Mesenchymal stem cell (in vitro differentiated cells and primary cell): ENCODE measurements around the gene GALNT18.

ENCODE experiments used
- DNase-seq: peaks from one replicate; pipeline ENCODE4 v3.0.0-alpha.2; 2013
- H2AFZ ChIP-seq: one replicate; pipeline ENCODE4 v1.6.1; 2013; ENCODE audit warnings: low read depth, mild to moderate bottlenecking, control low read depth, inconsistent platforms, low read length, moderate library complexity
- H2AK5ac ChIP-seq: 2 replicates; pipeline ENCODE4 v1.6.1; 2013; ENCODE audit warnings: low read length, moderate library complexity, mild to moderate bottlenecking, inconsistent platforms; ENCODE audit not compliant: severe bottlenecking
- H2BK120ac ChIP-seq: one replicate; pipeline ENCODE4 v1.6.1; 2013; ENCODE audit warnings: low read depth, mild to moderate bottlenecking, inconsistent platforms, low read length, moderate library complexity
- H2BK12ac ChIP-seq, 2 experiments: one replicate each; pipeline ENCODE4 v1.6.1; 2013; ENCODE audit warnings: inconsistent platforms in 2 of 2, low read length in 2 of 2, mild to moderate bottlenecking in 2 of 2, moderate library complexity in 2 of 2, control low read depth in 1 of 2
- H2BK15ac ChIP-seq: one replicate; pipeline ENCODE4 v1.6.1; 2013; ENCODE audit warnings: mild to moderate bottlenecking, low read depth, inconsistent platforms; ENCODE audit not compliant: poor library complexity, severe bottlenecking
- H2BK5ac ChIP-seq: 2 replicates; pipeline ENCODE4 v1.6.1; 2013; ENCODE audit warnings: low read depth, mild to moderate bottlenecking, low read length, control low read depth, inconsistent platforms; ENCODE audit not compliant: poor library complexity, severe bottlenecking
- H3K14ac ChIP-seq, 2 experiments: one replicate each; pipeline ENCODE4 v1.6.1; 2013; ENCODE audit warnings: inconsistent platforms in 2 of 2, low read length in 2 of 2, control low read depth in 1 of 2, mild to moderate bottlenecking in 1 of 2, moderate library complexity in 1 of 2
- H3K18ac ChIP-seq, 2 experiments: one replicate each; pipeline ENCODE4 v1.6.1; 2013; ENCODE audit warnings: inconsistent platforms in 2 of 2, low read length in 2 of 2, control low read depth in 1 of 2, low read depth in 1 of 2, mild to moderate bottlenecking in 1 of 2
- H3K23ac ChIP-seq, 2 experiments: one replicate each; pipeline ENCODE4 v1.6.1; 2013; ENCODE audit warnings: inconsistent platforms in 2 of 2, low read length in 2 of 2, mild to moderate bottlenecking in 2 of 2, moderate library complexity in 2 of 2, control low read depth in 1 of 2
- H3K27ac ChIP-seq: 2 replicates; pipeline ENCODE4 v1.5.1; 2013; ENCODE audit warnings: mild to moderate bottlenecking, moderate library complexity, low read length, control low read depth, inconsistent platforms; ENCODE audit not compliant: poor library complexity, severe bottlenecking
- H3K27me3 ChIP-seq, 2 experiments: 2 replicates each; pipeline versions ENCODE4 v1.6.1 to v1.7.0; 2013; ENCODE audit warnings: low read length in 2 of 2, mild to moderate bottlenecking in 2 of 2, moderate library complexity in 2 of 2, control low read depth in 1 of 2, inconsistent platforms in 1 of 2; ENCODE audit not compliant: control insufficient read depth in 1 of 2, insufficient read depth in 1 of 2
- H3K36me3 ChIP-seq, 2 experiments: 2 replicates each; pipeline versions ENCODE4 v1.6.1 to v1.7.0; 2013; ENCODE audit warnings: low read length in 2 of 2, control low read depth in 1 of 2, inconsistent platforms in 1 of 2, low read depth in 1 of 2, mild to moderate bottlenecking in 1 of 2; ENCODE audit not compliant: insufficient read depth in 2 of 2, control insufficient read depth in 1 of 2
- H3K4ac ChIP-seq, 2 experiments: one replicate each; pipeline ENCODE4 v1.6.1; 2013; ENCODE audit warnings: inconsistent platforms in 2 of 2, low read length in 2 of 2, mild to moderate bottlenecking in 2 of 2, moderate library complexity in 2 of 2, control low read depth in 1 of 2, low read depth in 1 of 2
- H3K4me1 ChIP-seq: 2 replicates; pipeline ENCODE4 v1.6.1; 2013; ENCODE audit warnings: low read depth, low read length, control low read depth; ENCODE audit not compliant: control insufficient read depth, insufficient read depth
- H3K4me2 ChIP-seq: 2 replicates; pipeline ENCODE4 v1.6.1; 2013; ENCODE audit warnings: low read length, mild to moderate bottlenecking, inconsistent platforms; ENCODE audit not compliant: poor library complexity, severe bottlenecking
- H3K4me3 ChIP-seq, 2 experiments: 2 replicates each; pipeline versions ENCODE4 v1.5.1 to v1.7.0; 2013; ENCODE audit warnings: low read length in 2 of 2, mild to moderate bottlenecking in 2 of 2, control low read depth in 1 of 2, low read depth in 1 of 2; ENCODE audit not compliant: insufficient read depth in 1 of 2
- H3K79me1 ChIP-seq: replicated peaks from 2 replicates; pipeline ENCODE4 v1.6.1; 2013; ENCODE audit warnings: mild to moderate bottlenecking, control low read depth, low read length, inconsistent platforms; ENCODE audit not compliant: poor library complexity, severe bottlenecking
- H3K9ac ChIP-seq: 2 replicates; pipeline ENCODE4 v1.7.0; 2013; ENCODE audit warnings: mild to moderate bottlenecking, low read length, moderate library complexity
- H3K9me3 ChIP-seq: 2 replicates; pipeline ENCODE4 v1.7.0; 2013; ENCODE audit warnings: mild to moderate bottlenecking, low read length; ENCODE audit not compliant: control insufficient read depth
- H4K8ac ChIP-seq: one replicate; pipeline ENCODE4 v1.6.1; 2013; ENCODE audit warnings: inconsistent platforms, mild to moderate bottlenecking, low read length, moderate library complexity
- H4K91ac ChIP-seq: one replicate; pipeline ENCODE4 v1.6.1; 2013; ENCODE audit warnings: mild to moderate bottlenecking, low read length, inconsistent platforms
- WGBS: methylation state at CpG from one replicate; pipeline ENCODE4 v1.1.7; 2013; ENCODE audit warnings: mixed read lengths; 5-methylcytosine and 5-hydroxymethylcytosine counted together

Gene GALNT18

GRCh38 chr11:11446564-11446963, 175.2 kb downstream of the GALNT18 start:
- Histone ChIP-seq H4K8ac (no peak overlapping the region), H2BK5ac (no peak overlapping the region), H3K4me1 (peaks cover 9% of the 10 kb centered on the region), H3K4me3 (no peak overlapping the region), H3K4me2 (no peak overlapping the region), H2AK5ac (no peak overlapping the region), H3K18ac (no peak overlapping the region), H3K4ac (no peak overlapping the region), H3K27me3 (peaks cover 7 to 48% of the 10 kb centered on the region in 2 experiments), H3K79me1 (no peaks in the 10 kb centered on the region), H3K9me3 (no peaks in the 10 kb centered on the region), H2BK120ac (no peak overlapping the region), H3K27ac (no peak overlapping the region), H3K14ac (no peak overlapping the region), H2BK15ac (no peak overlapping the region), H4K91ac (no peak overlapping the region), H3K23ac (no peak overlapping the region), H3K36me3 (no peaks in the 10 kb centered on the region), H3K9ac (no peak overlapping the region), H2AFZ (no peak overlapping the region), H2BK12ac (no peak overlapping the region)
- DNase-seq = no peak
- 59% methylated on average over 1 of the region's 2 CpGs for WGBS

GRCh38 chr11:11445441-11446185, 176.2 kb downstream of the GALNT18 start:
- H3K79me1 ChIP-seq = no peaks in the 10 kb centered on the region
- no peak overlapping the region for H3K4me3 ChIP-seq
- H2AFZ ChIP-seq = no peak overlapping the region
- 86% methylated on average over 12 of the region's 13 CpGs for WGBS
- H4K8ac ChIP-seq = no peak overlapping the region
- no peak overlapping the region for H2BK120ac ChIP-seq
- no peak for DNase-seq
- no peak overlapping the region for H3K4me2 ChIP-seq
- H3K9me3 ChIP-seq = no peaks in the 10 kb centered on the region
- peaks cover 7 to 48% of the 10 kb centered on the region in 2 experiments for H3K27me3 ChIP-seq
- no peak overlapping the region for H2BK15ac ChIP-seq
- H4K91ac ChIP-seq = no peak overlapping the region
- no peak overlapping the region for H2BK12ac ChIP-seq
- H3K36me3 ChIP-seq = no peaks in the 10 kb centered on the region
- H3K4ac ChIP-seq = no peak overlapping the region
- H3K18ac ChIP-seq = no peak overlapping the region
- H2AK5ac ChIP-seq = no peak overlapping the region
- no peak overlapping the region for H3K23ac ChIP-seq
- H2BK5ac ChIP-seq = no peak overlapping the region
- H3K4me1 ChIP-seq = peaks cover 6% of the 10 kb centered on the region
- no peak overlapping the region for H3K9ac ChIP-seq
- H3K14ac ChIP-seq = no peak overlapping the region
- H3K27ac ChIP-seq = no peak overlapping the region

GRCh38 chr11:11444804-11445131, 177.0 kb downstream of the GALNT18 start:
- no peak overlapping the region for H3K9ac ChIP-seq
- H2BK5ac ChIP-seq = no peak overlapping the region
- H3K9me3 ChIP-seq = no peaks in the 10 kb centered on the region
- H3K4me1 ChIP-seq = peaks cover 8% of the 10 kb centered on the region
- no peak overlapping the region for H2BK12ac ChIP-seq
- no peaks in the 10 kb centered on the region for H3K79me1 ChIP-seq
- H2AK5ac ChIP-seq = no peak overlapping the region
- H3K27me3 ChIP-seq = peaks cover 9 to 53% of the 10 kb centered on the region in 2 experiments
- no peaks in the 10 kb centered on the region for H3K36me3 ChIP-seq
- 76% methylated on average over 5 of the region's 5 CpGs for WGBS
- H4K8ac ChIP-seq = no peak overlapping the region
- H3K18ac ChIP-seq = no peak overlapping the region
- no peak overlapping the region for H3K23ac ChIP-seq
- no peak overlapping the region for H2AFZ ChIP-seq
- no peak overlapping the region for H2BK15ac ChIP-seq
- no peak overlapping the region for H3K4me3 ChIP-seq
- no peak overlapping the region for H3K4ac ChIP-seq
- no peak overlapping the region for H2BK120ac ChIP-seq
- H4K91ac ChIP-seq = no peak overlapping the region
- H3K14ac ChIP-seq = no peak overlapping the region
- H3K27ac ChIP-seq = no peak overlapping the region
- H3K4me2 ChIP-seq = no peak overlapping the region
- no peak for DNase-seq

- no peak overlapping the region for H3K4ac ChIP-seq
These were observed 177.6 kb downstream of the GALNT18 start for GRCh38 chr11:11444027-11444803.

More at GRCh38 chr11:11444027-11444803, 177.6 kb downstream of the GALNT18 start:
- no peak overlapping the region for H4K91ac ChIP-seq
- H3K36me3 ChIP-seq = no peaks in the 10 kb centered on the region
- no peak overlapping the region for H2AK5ac ChIP-seq
- H2BK12ac ChIP-seq = no peak overlapping the region
- H2BK5ac ChIP-seq = no peak overlapping the region
- H3K4me3 ChIP-seq = no peak overlapping the region
- no peaks in the 10 kb centered on the region for H3K79me1 ChIP-seq
- no peak overlapping the region for H3K9ac ChIP-seq
- no peak overlapping the region for H4K8ac ChIP-seq
- no peak overlapping the region for H3K27ac ChIP-seq
- no peak overlapping the region for H3K23ac ChIP-seq
- no peak overlapping the region for H2BK120ac ChIP-seq
- no peak overlapping the region for H2BK15ac ChIP-seq
- 94% methylated on average over 13 of the region's 13 CpGs for WGBS
- H3K27me3 ChIP-seq = peaks cover 14 to 51% of the 10 kb centered on the region in 2 experiments
- no peak overlapping the region for H3K18ac ChIP-seq
- H3K9me3 ChIP-seq = no peaks in the 10 kb centered on the region
- no peak for DNase-seq
- H3K14ac ChIP-seq = no peak overlapping the region
- H2AFZ ChIP-seq = no peak overlapping the region
- H3K4me2 ChIP-seq = no peak overlapping the region
- H3K4me1 ChIP-seq = peaks cover 8% of the 10 kb centered on the region
